Superior temporal gyrus (tissue), 1 donor: ENCODE data around the gene KRT84.
"Not testable (repeated sequence)": the region's sequence is repeated elsewhere in the genome, so short reads cannot be mapped to it uniquely, and the experiment has no call there.

Experiments
- DNase-seq: peaks from one replicate; pipeline ENCODE4 v3.0.0-alpha.2; 2016; ENCODE audit errors: extremely low spot score

Gene KRT84

DNA sequence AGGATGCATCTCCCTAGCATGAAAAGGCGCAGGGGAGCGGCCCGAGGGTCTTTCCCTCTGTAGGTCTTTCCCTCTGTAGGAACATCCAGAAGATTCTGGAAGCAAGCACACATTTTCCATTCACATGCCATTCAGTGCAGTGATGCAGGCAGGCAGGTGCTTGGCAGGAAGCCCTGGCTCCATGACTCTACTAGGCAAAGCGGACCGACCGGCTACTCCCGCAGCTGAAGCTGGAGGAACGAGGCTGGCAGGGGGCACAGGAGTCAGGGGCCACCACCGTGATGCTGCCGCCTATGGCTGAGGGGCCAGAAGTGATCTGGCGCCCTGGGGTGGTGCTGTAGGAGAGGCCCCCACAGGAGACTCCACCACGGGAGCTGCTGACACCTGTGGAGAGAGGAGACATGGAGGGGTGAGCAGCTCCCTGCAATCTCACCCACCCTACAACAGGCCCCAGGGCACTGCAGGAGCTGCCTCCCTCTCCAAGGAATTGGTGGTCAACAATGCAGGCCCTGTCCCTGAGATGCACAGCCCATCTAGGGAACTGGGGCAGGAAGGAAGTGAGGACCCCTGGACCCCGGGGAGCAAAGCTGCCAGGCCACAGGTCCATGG lies 24.7 kb downstream of the KRT84 start:
- DNase-seq, result no peak

DNA sequence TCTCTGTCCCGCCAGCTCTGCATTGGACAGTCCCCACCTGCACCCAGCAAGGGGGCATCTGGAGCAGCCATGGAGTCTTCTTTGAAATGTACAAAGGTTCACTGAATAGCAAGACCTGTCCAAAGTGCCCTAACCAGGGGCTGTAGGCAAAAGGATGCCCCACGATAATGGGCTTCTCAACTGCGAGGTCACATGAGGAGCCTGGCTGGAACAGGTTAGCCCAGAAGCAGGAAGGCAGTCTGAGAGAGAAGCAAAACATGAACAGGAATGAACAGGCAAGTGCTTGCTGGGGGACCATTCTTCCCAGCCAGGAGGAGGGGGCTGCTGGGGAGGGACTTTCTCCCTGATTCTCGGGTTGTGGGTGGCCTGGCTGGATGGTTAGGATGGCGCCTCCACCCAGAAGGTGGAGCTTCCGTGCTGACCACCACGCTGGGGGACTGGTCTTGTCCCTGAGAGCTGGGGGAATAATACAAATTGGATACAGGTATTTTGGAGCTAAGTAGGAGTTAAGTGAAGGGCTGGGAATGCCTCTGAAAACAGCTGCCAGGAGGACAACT lies 25.3 kb downstream of the KRT84 start:
- no peak for DNase-seq

DNA sequence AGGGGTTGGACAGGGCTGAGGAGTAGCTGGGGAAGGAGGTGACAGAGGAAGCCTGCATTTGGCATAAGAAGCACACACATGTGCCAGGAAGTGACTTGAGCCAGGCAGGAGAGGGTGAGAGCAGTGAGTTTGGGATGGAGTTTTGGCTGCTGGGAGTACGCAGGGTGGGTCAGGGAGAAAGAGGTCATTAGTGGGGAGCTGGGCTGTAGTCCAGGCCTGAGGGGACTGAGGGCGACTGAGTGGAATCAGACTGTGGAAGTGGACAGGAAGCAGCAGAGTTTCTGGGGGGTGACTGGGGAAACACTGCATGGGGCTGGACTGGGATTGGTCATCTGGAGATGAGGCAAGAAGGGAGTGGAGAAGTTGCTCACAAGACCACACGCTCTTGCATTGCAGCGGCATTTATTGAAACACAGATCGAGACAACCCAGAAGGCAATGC lies 25.8 kb downstream of the KRT84 start:
- DNase-seq, result no peak

DNA sequence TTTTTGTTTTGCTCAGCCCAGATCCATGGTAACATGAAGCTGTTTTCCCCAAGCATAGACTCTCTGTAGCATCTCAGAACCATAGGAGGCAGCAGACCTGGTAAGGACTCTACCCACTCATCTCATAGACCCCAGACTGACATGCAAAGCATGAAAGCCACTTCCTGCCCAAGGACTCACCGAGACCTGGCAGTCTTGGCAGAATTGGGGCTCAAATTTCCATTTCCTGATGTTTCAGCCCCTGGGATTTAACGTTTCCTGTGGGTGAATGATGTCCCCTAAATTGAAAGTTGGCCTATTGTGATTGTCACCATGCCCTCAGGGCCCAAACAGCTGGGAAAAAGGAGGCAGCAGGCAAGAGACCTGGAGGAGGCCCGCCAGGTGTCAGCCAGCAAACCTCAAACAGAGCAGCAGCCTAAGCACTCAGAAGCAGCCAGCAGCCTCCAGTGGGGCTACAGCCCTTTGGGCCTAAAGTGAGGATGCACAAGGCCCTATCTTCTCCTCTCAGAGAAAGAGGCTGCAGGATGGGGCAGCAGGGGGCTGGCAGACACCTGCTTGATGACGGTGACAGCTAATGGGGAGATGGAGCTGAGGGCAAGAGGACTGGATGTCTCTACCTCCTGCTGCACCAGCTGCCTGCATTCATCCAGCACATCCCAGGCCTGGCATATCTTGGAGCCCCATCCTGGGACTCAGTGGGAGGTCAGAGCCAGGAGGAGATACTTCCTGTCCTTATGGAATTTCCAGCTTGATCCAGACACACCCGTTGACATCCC lies 26.7 kb downstream of the KRT84 start:
- no peak for DNase-seq

DNA sequence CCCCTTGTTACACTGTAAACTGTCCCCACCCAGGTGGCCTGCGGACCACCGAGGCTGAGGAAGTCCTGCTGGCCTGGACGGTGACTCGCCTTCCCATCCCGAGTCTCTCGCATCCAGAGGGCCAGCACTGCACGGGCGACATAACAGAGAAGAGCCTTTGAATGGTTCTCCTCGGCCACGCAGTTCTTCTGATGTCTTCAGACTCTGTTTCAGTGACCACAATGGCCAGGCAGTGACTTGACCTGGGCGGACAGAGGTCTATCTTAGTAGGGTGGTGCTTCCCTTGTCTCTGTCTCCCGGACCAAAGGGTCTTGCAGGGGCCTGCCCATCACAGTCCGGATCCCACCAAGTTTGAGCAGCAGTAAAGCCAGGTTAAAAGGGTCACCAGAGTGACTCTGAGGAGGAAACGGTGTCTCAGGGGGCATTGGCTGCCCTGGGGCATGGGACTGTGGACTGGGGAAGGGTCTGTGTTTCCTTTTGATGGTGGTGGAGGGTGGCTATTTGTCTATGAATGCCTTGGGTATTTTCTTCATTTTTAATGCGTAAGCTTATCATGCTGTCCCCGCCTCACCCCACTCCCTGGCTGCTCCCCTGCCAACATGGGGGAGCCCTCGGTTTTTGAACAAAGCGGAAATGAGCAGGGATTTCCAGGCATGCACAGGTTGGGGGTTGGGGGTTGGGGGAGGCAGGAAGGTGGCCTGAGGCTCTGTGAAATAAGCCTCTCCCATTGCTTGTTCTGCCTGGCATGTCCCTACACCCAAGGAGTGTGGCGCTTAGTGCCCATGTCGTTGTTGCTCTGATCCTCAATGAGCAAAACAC lies 28.5 kb downstream of the KRT84 start:
- DNase-seq, result no peak

DNA sequence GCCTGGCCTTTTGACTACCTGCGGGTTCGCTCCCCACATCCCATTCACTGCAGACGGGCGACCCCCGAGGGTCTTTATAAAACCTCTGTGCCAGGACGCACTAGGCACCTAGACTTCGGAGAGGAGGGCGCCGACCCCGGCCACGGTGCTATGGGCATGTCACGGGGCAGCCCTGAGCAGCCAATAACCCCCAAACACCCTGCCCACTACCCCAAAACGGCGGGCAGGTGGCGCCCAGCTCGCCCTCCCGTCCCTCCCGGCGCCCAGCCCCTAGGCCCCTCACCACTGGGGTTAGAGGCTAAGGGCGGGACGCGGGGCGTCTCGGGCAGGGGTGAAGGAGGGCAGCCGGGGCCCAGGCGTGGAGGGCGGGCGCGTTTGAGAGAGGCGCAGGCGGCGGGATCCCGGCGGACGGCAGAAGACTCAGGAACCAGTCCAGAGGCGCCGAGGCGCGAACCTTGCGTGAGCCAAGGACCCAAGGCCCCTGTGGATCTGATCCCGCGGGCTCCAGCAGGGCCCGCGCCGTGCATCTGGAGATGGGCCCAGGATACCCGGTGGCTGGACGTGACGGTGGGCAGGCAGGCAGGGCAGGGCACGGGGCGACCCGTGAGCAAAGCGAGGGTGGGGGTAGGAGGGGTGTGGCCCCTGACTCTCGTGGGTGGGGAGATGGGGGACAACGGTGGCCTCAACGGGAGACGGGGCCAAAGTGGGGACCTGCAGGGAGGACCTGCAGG lies 29.3 kb downstream of the KRT84 start:
- DNase-seq, result no peak

DNA sequence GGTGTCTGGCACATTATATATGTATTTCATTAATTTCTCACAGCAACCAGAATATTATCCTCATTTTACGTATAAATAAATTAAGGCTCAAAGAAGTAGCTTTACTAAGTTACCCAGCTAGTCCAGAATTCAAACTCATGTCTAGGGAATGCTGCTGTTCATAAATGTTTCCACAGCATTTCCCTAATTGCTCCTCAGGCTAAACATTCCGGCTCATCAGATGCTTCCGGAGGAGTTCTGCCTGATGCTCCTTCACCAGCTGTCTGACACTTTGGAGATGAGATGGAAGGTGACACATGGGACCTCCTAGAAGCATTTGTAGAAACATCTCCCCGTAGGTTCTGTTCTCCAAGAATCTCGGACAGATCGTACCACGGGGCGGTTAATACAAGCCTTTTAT lies 30.3 kb downstream of the KRT84 start:
- DNase-seq, result no peak

DNA sequence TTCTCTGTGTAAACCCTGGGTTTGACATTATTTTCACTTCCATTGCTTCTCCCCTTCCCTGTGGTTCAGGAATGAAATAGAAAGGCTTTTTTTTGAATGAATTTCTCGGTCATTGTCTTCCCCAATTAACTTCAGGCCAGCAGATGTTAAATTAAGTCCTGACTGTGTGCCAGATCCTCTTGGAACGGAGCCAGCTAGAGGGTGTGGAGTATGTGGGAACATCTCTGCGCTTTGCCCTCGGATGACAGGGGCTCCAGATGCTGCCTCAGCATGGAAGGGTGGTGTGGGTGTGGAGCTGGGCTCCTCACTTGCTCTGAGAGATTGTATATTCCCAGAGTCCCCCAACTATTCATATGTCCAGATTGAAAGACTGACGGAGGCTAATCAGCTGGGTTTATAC lies 31.3 kb downstream of the KRT84 start:
- DNase-seq, result no peak

DNA sequence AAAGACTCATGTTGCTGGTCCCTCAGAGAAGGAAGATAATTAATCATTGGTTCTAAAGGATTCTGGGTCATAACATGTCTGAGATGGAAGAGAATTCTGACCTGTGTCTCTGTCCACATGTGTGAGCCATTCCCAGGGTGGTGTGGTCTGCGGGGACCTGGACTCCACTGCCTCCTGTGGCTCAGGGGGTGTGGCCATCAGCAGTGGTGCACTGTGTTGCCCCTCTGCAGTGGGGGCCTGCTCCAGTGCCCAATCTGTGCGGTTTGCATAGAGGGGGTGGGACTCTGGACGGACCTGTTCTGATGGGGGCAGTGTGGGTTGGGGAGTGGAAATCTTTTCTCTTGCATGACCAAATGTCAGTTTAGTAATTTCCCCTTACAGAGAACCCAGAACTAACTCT lies 31.7 kb downstream of the KRT84 start:
- DNase-seq, result no peak

DNA sequence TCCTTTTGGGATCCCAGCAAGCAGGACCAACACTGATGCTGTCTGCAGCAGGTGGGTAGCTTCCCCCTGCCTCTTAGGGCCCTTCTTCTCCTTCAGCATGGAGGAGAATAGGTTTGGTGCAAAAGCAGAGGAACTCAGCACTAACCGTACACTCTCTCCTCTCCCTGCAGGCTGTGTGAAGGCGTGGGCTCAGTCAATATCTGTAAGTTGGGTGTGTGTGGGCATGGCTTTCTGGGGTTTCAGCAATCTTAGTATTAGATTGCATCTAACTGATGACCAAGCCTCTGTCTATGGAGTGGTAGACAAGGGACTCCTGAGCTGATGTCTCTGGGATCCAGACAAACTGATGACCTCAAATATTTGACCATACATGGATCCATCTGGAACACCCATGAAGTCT lies 32.5 kb downstream of the KRT84 start:
- no peak for DNase-seq

DNA sequence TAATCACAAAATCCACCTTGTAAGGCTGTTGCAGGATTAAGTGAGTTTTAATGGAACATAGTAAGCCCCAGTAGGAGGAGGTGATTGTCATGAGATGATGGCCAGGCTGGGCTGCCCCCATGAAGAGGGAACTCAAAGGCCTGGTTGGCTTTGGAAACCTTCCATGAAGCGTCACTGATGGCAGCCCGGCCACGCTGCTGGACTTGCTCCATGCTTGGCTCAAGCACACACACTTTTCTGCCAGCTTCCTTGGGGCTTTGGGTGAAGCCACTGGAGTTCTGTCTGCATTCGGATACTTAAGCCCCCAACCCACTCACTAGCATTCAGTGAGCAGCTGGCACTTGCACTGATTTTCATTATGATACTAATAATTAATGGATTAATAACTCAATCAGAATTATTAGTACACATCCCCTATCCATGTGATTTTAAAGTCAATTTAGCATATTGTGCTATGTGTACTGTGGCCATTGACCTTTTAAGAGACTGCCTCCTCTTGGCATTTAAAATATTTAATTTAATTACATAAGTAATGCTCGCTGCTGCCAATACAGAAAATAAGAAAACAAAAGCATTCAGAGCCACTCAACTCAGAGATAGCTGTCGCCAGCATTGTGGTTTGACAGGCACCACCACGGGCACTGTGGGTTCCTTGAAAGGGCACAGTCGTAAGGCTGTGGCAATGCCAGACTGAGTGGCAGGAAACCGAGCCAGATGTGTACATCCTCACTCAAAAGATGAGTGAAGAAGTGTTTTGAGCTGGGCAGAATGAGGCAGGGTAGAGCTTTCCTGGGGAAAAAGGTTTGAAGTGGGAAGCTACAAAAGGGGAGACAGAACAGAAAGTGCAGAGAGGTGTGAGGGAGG lies 34.0 kb downstream of the KRT84 start:
- DNase-seq, result peak; percentile 43

DNA sequence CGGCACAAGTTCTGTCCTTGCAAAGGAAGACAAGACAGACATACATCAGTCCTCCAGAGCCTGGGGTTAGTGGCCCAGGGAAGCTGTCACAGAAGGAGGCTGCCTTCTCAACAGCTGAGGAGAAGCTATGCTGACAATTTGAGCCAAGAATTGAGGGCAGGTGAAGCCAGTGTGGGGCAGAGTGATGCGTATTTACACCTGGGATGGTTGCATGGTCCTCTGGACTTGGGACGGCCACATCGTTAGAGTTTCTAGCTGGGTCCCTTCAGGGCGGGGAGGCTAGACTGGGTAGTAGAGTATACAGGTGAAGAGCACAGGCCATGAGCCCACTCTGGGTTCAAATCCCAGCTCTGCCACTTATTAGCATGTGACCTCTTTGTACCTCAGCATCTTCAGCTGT lies 34.7 kb downstream of the KRT84 start:
- no peak for DNase-seq

DNA sequence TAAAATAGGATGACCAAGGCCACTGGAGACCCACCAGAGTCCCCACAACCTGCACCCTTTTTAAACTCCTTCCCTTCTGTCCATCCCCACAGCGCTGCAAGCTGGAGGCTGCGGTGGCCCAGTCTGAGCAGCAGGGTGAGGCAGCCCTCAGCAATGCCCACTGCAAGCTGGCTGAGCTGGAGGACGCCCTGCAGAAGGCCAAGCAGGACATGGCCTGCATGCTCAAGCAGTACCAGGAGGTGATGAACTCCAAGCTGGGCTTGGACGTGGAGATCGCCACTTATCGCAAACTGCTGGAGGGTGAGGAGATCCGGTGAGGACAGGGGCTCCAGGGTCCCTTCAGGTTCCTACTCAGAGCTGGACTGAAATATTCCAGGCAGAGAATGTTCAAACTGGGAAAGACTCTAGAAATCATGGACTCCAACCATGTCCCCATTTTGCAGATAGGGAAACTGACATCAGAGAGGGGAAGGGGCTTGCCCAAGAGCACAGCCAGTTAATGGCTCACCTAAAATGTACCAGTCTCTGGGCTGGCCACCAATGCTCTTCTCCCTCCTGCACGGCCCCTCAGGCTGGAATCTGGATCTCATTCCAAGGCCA lies 35.3 kb downstream of the KRT84 start:
- DNase-seq, result no peak

DNA sequence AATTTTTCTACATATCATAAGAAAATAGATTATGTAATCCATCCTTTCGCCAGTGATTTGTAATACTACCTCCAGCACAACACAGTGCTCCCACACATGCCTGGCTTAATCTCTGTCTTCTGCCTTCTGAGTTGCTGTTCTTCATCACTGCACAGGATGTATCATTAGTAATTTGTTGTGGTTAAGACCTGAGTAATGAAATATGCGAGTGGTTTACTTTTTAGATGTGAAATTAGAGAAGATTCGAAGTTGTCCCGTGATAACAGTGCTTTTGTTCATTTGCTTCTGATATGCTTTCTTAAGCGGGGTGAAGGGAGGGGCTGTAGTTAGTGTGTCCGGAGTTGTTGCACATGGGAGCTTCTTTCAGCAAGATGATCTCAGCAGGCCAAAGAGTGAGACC lies 36.3 kb downstream of the KRT84 start:
- DNase-seq, result no peak

DNA sequence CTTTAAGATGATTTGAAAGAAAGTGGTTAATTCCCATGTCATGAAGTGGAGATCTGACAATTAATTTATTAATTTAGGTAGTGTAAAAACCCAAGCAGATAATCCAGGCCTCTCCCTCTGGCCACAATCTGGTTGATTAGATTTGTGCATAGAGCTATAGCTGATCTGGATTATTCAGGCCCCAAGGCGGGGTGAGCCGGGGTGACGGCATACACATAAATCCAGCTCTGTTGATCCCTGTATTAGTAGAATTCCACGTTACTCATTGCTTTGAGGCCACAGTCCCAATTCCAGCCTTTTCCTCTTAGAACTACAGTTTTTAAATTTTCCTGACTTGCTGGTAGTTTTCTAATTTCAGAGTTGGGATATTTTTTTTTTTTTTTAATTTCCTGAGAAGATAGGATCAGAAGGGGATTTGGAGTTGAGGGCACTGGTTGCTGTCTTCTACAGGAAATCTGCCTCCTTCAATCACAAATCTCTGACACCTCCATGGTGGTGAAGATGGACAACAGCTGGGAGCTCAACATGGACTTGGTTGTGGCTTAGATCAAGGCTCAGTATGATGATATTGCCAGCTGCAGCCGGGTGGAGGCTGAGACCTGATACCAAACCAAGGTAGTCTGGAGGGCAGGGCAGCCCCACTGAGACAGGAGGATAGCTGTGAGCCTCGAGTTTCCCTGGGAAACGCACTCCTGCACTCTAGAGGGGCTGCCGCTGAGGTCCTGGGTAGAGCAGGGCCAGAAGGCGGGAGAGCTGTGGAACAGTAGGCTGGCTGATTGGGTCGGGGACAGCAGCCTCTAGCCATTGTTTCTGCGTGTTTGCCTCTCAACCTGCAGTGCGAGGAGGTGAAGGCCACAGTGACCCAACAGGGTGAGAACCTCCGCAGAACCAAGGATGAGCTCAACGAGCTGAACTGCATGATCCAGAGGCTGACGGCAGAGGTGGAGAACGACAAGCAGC lies 37.6 kb downstream of the KRT84 start:
- DNase-seq, result no peak

DNA sequence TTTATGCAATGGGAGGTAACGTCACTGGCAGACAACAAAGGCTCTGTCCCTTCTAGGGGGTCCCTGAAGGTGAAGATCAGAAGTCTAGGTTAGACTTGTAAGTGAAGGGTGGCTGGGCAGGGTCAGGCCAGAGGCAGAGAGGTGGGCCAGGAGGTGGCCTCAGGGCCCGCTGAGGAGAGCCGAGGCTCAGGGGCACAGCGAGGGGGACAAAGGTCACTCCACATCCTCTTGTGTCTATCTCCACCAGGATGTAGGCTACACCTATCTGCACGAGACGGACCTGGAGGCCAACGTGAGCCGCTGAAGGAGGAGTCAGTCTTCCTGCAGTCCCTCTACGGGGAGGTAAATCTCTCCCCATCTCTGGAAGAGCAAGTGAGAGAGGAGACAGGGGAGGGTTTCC lies 38.4 kb downstream of the KRT84 start:
- DNase-seq, result no peak

DNA sequence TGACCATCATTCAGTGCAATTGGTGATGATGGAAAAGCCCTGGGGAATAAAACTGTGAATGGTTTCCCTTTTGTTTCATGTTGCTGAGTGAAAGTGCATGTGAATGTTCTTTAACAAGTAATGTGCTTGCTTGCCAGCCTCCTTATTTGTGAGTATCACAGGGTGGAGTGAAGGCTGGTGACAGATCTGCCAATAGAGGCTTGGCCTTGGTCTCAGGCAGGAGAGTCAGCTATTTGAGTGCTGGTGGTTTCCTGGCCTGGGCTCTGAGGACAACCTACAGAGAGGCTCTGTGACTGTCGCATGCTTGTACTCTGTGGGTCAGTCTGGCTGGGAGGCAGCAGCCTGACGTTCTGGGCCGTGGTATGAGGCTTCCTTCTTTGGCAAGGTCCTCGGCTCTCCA lies 38.9 kb downstream of the KRT84 start:
- no peak for DNase-seq

DNA sequence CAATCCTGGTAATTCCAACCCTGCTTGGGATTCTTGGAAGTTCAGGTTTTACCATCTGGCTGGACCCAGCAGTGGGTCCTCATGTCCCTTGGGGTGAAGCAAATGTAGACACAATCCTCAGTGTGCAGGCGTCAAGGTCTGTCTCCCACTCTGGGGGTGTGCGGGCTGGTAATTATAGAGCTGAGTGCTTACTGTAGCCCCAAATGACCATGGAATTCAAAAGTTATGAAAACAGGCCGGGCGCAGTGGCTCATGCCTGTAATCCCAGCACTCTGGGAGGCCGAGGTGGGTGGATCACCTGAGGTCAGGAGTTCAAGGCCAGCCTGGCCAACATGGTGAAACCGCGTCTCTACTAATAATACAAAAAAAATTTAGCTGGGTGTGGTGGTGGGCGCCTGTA lies 40.4 kb downstream of the KRT84 start:
- not testable (repeated sequence) for DNase-seq

DNA sequence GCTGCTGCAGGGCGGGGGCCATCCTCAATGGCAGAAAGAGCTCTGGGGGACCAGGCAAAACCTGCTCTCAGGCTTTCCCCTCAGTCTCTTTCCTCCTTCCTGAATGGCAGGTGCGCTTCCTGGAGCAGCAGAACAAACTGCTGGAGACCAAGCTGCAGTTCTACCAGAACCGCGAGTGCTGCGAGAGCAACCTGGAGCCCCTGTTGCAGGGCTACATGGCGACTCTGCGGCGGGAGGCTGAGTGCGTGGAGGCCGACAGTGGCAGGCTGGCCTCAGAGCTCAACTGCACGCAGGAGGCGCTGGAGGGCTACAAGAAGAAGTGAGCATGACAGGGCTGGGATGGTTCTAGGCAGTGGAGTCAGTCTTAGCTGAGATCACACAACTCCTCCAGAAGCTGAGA lies 41.3 kb downstream of the KRT84 start:
- DNase-seq, result no peak
